Parathyroid adenoma (tissue), 2 donors: ENCODE results near the gene CCDC12.

Source experiments
- H2AFZ ChIP-seq: fragments of 300-600 bp; sonication (generic); one replicate; pipeline ENCODE4 v1.7.0; 2017; ENCODE audit warnings: antibody characterized with exemption, mild to moderate bottlenecking
- H3K27ac ChIP-seq: fragments of 300-600 bp; sonication (generic); one replicate; pipeline ENCODE4 v1.7.0; 2017
- H3K27me3 ChIP-seq: fragments of 300-600 bp; sonication (generic); one replicate; pipeline ENCODE4 v1.7.0; 2017; ENCODE audit warnings: low read length; ENCODE audit not compliant: control insufficient read depth, insufficient read depth
- H3K36me3 ChIP-seq: fragments of 300-600 bp; sonication (generic); one replicate; pipeline ENCODE4 v1.7.0; 2017; ENCODE audit warnings: low read length; ENCODE audit not compliant: control insufficient read depth, insufficient read depth
- H3K4me1 ChIP-seq: fragments of 300-600 bp; sonication (generic); one replicate; pipeline ENCODE4 v1.7.0; 2017; ENCODE audit warnings: control low read depth
- H3K4me2 ChIP-seq: fragments of 300-600 bp; sonication (generic); one replicate; pipeline ENCODE4 v1.7.0; 2017; ENCODE audit warnings: low read length
- H3K4me3 ChIP-seq: fragments of 300-600 bp; sonication (generic); one replicate; pipeline ENCODE4 v1.7.0; 2017; ENCODE audit warnings: low read depth, low read length
- H3K79me2 ChIP-seq: fragments of 300-600 bp; sonication (generic); one replicate; pipeline ENCODE4 v1.7.0; 2017; ENCODE audit warnings: control low read depth
- H3K9ac ChIP-seq: fragments of 300-600 bp; sonication (generic); one replicate; pipeline ENCODE4 v1.7.0; 2017; ENCODE audit warnings: mild to moderate bottlenecking
- H3K9me3 ChIP-seq: fragments of 300-600 bp; sonication (generic); one replicate; pipeline ENCODE4 v1.7.0; 2017; ENCODE audit warnings: low read length; ENCODE audit not compliant: control insufficient read depth
- CTCF ChIP-seq: fragments of 300-600 bp; sonication (generic); IDR thresholded peaks from one replicate; pipeline ENCODE4 v1.7.0; 2017; ENCODE audit warnings: antibody characterized with exemption, mild to moderate bottlenecking
- donor health status: primary hyperparathyroidism.

Gene CCDC12

GRCh38 chr3:46908294-46908985 is 68.1 kb downstream of the CCDC12 start:
- no peak for TF ChIP-seq CTCF

DNA sequence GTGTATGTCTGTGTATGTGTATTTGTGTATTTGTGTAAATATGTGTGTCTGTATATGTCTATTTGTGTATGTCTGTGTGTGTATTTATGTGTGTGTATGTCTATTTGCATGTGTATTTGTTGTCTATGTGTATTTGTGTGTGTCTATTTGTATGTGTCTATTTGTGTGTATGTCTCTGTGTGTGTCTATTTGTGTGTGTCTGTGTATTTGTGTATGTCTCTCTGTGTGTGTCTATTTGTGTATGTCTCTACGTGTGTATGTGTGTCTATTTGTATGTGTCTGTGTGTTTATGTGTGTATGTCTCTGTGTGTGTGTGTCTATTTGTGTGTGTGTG is 68.6 kb downstream of the CCDC12 start:
- no peak overlapping the region for H3K27ac ChIP-seq
- H3K79me2 ChIP-seq = no peaks in the 10 kb centered on the region
- no peak overlapping the region for H2AFZ ChIP-seq
- peaks cover 4% of the 10 kb centered on the region for H3K4me1 ChIP-seq
- no peak overlapping the region for H3K9ac ChIP-seq
- no peak overlapping the region for H3K4me2 ChIP-seq
- H3K9me3 ChIP-seq = no peaks in the 10 kb centered on the region
- no peaks in the 10 kb centered on the region for H3K27me3 ChIP-seq
- no peaks in the 10 kb centered on the region for H3K36me3 ChIP-seq
- TF ChIP-seq CTCF = no peak
- H3K4me3 ChIP-seq = no peak overlapping the region

More at GRCh38 chr3:46908294-46908985, 68.1 kb downstream of the CCDC12 start:
- Histone ChIP-seq H3K79me2 (no peaks in the 10 kb centered on the region), H3K4me2 (no peak overlapping the region), H2AFZ (no peak overlapping the region), H3K4me3 (no peak overlapping the region), H3K9me3 (no peaks in the 10 kb centered on the region), H3K36me3 (no peaks in the 10 kb centered on the region), H3K9ac (no peak overlapping the region), H3K4me1 (peaks cover 4% of the 10 kb centered on the region), H3K27me3 (no peaks in the 10 kb centered on the region), H3K27ac (no peak overlapping the region)

GRCh38 chr3:46907271-46907670 is 69.3 kb downstream of the CCDC12 start:
- Histone ChIP-seq H3K79me2 (no peaks in the 10 kb centered on the region), H3K4me2 (no peak overlapping the region), H3K27ac (no peak overlapping the region), H3K27me3 (no peaks in the 10 kb centered on the region), H3K9me3 (no peaks in the 10 kb centered on the region), H3K9ac (no peak overlapping the region), H3K4me3 (no peak overlapping the region), H2AFZ (no peak overlapping the region), H3K4me1 (peaks cover 4% of the 10 kb centered on the region), H3K36me3 (no peaks in the 10 kb centered on the region)
- no peak for TF ChIP-seq CTCF

DNA sequence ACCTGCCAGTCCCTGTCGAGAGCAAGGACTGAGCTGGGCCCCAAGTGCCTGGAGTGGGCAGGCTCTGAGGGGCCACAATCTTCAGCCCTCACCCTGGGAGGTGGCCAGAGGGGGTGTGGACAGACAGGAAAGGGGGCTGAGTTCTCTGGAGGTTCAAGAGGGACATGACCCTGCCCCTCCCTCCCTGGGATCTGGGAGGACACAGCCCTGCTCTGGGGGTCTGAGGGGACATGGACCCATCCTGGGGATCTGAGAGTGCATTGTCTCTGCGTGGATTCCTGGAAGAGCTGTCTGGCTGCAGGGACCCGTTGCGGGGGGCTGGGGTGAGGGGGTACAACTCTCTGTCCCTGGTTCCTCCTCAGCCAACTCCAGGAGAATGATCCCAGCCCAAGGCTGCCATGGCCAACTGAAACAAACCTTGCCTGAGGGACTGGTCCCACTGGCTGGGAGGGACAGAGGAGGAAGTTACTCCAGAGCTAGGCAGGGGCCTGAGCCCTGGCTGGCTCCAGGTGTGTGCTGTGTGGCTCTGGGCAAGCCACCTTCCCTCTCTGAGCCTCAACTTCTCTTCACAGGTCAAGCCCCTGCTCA is 70.0 kb downstream of the CCDC12 start:
- Histone ChIP-seq H3K27ac (no peak overlapping the region), H3K9me3 (no peaks in the 10 kb centered on the region), H3K9ac (no peak overlapping the region), H3K36me3 (no peaks in the 10 kb centered on the region), H2AFZ (no peak overlapping the region), H3K27me3 (no peaks in the 10 kb centered on the region), H3K4me2 (no peak overlapping the region), H3K4me1 (peaks cover 4% of the 10 kb centered on the region), H3K4me3 (no peak overlapping the region), H3K79me2 (no peaks in the 10 kb centered on the region)
- TF ChIP-seq CTCF = no peak
